ENCODE results near the gene VPS33B.

DNA sequence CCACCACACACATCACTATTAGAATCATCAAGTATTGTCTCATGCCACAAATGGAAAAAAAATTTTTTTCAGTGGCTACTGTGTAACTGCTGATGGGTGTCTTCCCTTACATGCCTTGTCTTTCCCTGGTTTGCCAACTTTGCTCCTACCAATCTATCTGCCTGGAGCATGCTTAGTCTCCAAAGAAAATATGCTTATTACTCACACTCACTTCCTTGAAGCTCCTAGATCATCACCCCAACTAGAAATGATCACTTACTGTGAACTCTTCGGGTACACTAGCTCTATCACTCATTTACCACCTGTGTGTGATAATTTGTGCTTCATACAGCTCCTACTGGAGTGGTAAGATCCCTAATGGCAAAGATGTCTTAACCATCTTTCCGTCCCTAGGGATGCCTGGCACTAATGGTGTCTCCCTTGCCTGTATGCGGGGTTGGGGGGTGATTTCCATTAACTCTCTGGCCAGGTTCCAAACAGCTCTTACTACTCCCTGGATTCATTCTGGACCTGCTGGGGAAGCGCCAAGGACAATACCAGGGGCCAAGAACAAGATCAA, 799 bp downstream of the VPS33B start:
- TF ChIP-seq, protein P1, sequence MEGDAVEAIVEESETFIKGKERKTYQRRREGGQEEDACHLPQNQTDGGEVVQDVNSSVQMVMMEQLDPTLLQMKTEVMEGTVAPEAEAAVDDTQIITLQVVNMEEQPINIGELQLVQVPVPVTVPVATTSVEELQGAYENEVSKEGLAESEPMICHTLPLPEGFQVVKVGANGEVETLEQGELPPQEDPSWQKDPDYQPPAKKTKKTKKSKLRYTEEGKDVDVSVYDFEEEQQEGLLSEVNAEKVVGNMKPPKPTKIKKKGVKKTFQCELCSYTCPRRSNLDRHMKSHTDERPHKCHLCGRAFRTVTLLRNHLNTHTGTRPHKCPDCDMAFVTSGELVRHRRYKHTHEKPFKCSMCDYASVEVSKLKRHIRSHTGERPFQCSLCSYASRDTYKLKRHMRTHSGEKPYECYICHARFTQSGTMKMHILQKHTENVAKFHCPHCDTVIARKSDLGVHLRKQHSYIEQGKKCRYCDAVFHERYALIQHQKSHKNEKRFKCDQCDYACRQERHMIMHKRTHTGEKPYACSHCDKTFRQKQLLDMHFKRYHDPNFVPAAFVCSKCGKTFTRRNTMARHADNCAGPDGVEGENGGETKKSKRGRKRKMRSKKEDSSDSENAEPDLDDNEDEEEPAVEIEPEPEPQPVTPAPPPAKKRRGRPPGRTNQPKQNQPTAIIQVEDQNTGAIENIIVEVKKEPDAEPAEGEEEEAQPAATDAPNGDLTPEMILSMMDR (IDR thresholded peaks at IDR 0.05), result no peak
- TF ChIP-seq POLR2A (IDR thresholded peaks at IDR 0.05), result no peak

Measured in testis (tissue), 2 donors.